ENCODE data around the gene METAP2.

DNA sequence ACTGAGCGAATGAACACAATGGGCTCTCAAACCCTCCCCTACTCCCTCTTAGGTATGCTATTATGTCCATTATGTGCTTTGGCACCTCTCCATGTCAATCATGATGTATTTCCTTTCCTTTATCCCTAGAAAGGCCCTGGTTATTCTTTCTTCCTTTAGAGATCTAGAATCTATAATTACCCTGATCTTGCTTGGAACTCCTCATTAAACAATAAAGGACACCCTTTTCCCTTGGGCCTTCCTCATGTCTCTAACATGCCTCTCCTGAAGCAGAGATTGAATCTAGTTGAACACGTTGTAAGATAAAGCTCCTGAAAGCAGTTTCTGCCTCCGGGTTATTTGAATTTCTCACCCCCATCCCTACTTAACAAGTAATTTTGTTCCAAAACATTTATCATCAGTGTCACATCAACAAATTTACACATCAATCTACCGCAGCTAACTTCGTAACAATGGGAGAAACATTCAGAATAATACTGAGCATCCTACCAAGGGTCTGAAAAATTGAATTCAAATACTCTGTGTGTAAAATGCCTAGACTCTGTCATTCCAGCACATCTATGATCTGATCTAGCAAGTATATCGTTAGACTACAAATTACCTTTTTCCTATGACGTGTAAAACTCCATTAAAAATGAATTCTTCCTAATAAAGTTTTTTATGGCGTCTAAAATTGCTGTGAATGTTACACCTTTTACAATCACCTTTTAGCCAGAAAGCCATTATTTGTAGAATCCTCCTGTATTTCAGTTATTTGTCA lies 72.0 kb downstream of the METAP2 start:
- TF ChIP-seq ZNF121 (tag by site-specific recombination; IDR thresholded peaks at IDR 0.05) (no peak), IKZF3 (tag by site-specific recombination; IDR thresholded peaks at IDR 0.05) (peak; percentile 47; the same call in 1 of the 2 replicates), ZNF10 (tag by site-specific recombination; IDR thresholded peaks at IDR 0.05) (0 out of 2 replicates have a peak, but pooled peaks have one; percentile 11), ZNF274 (IDR thresholded peaks at IDR 0.05; ENCODE audit: low read length) (no peak), ZNF274 (tag by site-specific recombination; IDR thresholded peaks at IDR 0.05; ENCODE audit: borderline replicate concordance) (no peak), ZBTB21 (tag by site-specific recombination; IDR thresholded peaks at IDR 0.05) (no peak), ZNF629 (tag by site-specific recombination; IDR thresholded peaks at IDR 0.05) (peak; percentile 62), ZNF114 (tag by site-specific recombination; IDR thresholded peaks at IDR 0.05) (no peak), ZNF175 (tag by site-specific recombination; IDR thresholded peaks at IDR 0.05) (no peak)
- TF ChIP-seq, protein P1, sequence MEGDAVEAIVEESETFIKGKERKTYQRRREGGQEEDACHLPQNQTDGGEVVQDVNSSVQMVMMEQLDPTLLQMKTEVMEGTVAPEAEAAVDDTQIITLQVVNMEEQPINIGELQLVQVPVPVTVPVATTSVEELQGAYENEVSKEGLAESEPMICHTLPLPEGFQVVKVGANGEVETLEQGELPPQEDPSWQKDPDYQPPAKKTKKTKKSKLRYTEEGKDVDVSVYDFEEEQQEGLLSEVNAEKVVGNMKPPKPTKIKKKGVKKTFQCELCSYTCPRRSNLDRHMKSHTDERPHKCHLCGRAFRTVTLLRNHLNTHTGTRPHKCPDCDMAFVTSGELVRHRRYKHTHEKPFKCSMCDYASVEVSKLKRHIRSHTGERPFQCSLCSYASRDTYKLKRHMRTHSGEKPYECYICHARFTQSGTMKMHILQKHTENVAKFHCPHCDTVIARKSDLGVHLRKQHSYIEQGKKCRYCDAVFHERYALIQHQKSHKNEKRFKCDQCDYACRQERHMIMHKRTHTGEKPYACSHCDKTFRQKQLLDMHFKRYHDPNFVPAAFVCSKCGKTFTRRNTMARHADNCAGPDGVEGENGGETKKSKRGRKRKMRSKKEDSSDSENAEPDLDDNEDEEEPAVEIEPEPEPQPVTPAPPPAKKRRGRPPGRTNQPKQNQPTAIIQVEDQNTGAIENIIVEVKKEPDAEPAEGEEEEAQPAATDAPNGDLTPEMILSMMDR (tag by site-specific recombination; IDR thresholded peaks at IDR 0.05) = no peak

Data from HEK293 (cell line).